ENCODE data around the gene C2orf49.
"Not testable (repeated sequence)": the region's sequence is repeated elsewhere in the genome, so short reads cannot be mapped to it uniquely, and the experiment has no call there.

GRCh38 chr2:105327271-105327670, 10.1 kb upstream of the C2orf49 start:
- TF ChIP-seq CTCF, POLR2A (IDR thresholded peaks at IDR 0.05): not testable (repeated sequence)
